Sigmoid colon (tissue), 4 donors: ENCODE results near the gene BLNK.

Source experiments
- EP300 ChIP-seq, 4 donors: sonication (generic); formaldehyde crosslinking; IDR thresholded peaks; one replicate each; pipeline ENCODE4 v1.6.1; 2017; ENCODE audit warnings: antibody characterized with exemption in 4 of 4
- POLR2A ChIP-seq, 2 donors: fragments of 450-650 bp; IDR thresholded peaks; one replicate each; pipeline ENCODE4 v1.6.1; 2016; ENCODE audit warnings: antibody characterized with exemption in 2 of 2, mild to moderate bottlenecking in 2 of 2, moderate library complexity in 2 of 2
- POLR2AphosphoS5 ChIP-seq, 4 donors: sonication (generic); formaldehyde crosslinking; IDR thresholded peaks; one replicate each; pipeline ENCODE4 v1.6.1; 2017; ENCODE audit warnings: antibody characterized with exemption in 4 of 4
- TF ChIP-seq, protein P1 (sequence below), 4 experiments: fragments of 450-650 bp in 3 of 4; fragments of 200-600 bp in 1 of 4; IDR thresholded peaks; one replicate each; pipeline ENCODE4 v1.5.1; 2016 to 2019; ENCODE audit warnings: antibody characterized with exemption in 4 of 4, mild to moderate bottlenecking in 3 of 4, moderate library complexity in 2 of 4

DNA sequence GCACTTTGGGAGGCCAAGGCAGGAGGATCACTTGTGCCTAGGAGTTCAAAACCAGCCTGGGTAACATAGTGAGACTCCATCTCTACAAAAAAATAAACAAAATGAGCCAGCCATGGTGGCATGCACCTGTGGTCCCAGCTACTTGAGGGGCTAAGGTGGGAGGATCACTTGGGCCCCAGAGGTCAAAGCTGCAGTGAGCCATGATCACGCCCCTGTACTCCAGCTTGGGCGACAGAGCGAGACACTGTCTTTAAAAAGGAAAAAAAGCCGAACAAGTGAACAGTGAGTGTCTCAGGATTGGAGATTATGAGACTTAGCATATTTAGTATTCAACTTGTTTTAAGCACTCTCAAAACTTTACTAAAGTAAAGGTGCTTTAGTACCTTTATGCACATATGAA is 28.1 kb downstream of the BLNK start:
- TF ChIP-seq POLR2AphosphoS5 (IDR thresholded peaks at IDR 0.05): no peak
- TF ChIP-seq, protein P1, sequence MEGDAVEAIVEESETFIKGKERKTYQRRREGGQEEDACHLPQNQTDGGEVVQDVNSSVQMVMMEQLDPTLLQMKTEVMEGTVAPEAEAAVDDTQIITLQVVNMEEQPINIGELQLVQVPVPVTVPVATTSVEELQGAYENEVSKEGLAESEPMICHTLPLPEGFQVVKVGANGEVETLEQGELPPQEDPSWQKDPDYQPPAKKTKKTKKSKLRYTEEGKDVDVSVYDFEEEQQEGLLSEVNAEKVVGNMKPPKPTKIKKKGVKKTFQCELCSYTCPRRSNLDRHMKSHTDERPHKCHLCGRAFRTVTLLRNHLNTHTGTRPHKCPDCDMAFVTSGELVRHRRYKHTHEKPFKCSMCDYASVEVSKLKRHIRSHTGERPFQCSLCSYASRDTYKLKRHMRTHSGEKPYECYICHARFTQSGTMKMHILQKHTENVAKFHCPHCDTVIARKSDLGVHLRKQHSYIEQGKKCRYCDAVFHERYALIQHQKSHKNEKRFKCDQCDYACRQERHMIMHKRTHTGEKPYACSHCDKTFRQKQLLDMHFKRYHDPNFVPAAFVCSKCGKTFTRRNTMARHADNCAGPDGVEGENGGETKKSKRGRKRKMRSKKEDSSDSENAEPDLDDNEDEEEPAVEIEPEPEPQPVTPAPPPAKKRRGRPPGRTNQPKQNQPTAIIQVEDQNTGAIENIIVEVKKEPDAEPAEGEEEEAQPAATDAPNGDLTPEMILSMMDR (IDR thresholded peaks at IDR 0.05): no peak
- TF ChIP-seq POLR2A (IDR thresholded peaks at IDR 0.05): no peak
- no peak for TF ChIP-seq EP300 (IDR thresholded peaks at IDR 0.05)
